ENCODE results near the gene THAP11. TPM values are rescaled to one million over a fixed set of nuclear protein-coding genes. Genes with fewer than 3 reads are reported as not detected.
A peak's percentile ranks its signal among the peaks of the same experiment; 100 is the strongest.

Gene THAP11
- total and polyA plus RNA-seq, 2 of the 13 experiments (the other 11 are each of a cell fraction or from before 2014, with no cell fraction given) = 44.2 to 53.4 TPM

DNA sequence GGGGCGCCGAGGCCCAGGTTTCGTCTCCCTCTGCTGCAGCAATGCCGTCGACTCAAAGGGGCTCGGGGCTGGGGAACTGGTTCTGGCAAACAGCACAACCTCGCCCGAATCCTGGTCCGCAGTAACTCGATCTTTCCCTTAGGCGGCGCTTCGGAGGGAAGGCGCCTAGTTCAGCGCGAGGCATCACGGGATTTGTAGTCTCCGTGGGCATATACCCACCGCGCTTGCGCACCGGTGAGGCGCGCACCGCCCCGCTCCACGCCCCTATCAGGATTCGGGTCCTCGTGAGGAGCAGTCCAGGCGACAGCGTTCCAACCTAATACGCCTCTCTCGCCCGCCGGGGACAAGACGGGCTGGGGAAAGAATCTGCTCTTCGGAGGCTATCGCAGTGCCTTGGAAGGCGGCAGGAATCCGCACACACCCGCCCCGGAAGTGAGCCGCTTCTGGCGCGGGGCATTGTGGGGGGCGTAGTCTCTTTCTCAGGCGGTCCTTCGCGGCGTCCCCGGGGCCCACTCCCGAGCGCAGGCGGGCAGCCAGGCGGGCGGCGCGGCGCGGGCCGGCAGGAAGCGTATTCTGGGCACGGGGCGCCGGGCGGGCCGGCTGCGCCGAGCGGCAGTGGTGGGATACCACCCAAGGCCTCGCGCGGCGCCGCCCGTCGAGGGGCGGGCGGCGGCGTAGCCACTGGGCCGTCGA, at the start of gene THAP11 (continued):
- peak; percentile 98 for TF ChIP-seq ZNF598 (CRISPR knock-in tag; IDR thresholded peaks at IDR 0.05; ENCODE audit: borderline replicate concordance)
- TF ChIP-seq KLF15 (CRISPR knock-in tag; IDR thresholded peaks at IDR 0.05; ENCODE audit: borderline replicate concordance) = no peak
- TF ChIP-seq, protein P1, sequence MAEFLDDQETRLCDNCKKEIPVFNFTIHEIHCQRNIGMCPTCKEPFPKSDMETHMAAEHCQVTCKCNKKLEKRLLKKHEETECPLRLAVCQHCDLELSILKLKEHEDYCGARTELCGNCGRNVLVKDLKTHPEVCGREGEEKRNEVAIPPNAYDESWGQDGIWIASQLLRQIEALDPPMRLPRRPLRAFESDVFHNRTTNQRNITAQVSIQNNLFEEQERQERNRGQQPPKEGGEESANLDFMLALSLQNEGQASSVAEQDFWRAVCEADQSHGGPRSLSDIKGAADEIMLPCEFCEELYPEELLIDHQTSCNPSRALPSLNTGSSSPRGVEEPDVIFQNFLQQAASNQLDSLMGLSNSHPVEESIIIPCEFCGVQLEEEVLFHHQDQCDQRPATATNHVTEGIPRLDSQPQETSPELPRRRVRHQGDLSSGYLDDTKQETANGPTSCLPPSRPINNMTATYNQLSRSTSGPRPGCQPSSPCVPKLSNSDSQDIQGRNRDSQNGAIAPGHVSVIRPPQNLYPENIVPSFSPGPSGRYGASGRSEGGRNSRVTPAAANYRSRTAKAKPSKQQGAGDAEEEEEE (CRISPR knock-in tag; IDR thresholded peaks at IDR 0.05; ENCODE audit: borderline replicate concordance) = no peak; the same call in 1 of the 2 replicates
- TF ChIP-seq PAWR (CRISPR knock-in tag; IDR thresholded peaks at IDR 0.05; ENCODE audit: borderline replicate concordance) = no peak
- peak; percentile 63; the same call in 1 of the 2 replicates for TF ChIP-seq ZBTB7B (CRISPR knock-in tag; IDR thresholded peaks at IDR 0.05)
- TF ChIP-seq HNRNPL (IDR thresholded peaks at IDR 0.05; ENCODE audit: low read depth, low read length) = no peak
- TF ChIP-seq CBX5 (CRISPR knock-in tag; IDR thresholded peaks at IDR 0.05; ENCODE audit: borderline replicate concordance) = peak; percentile 77; the same call in 1 of the 2 replicates
- TF ChIP-seq NPAS2 (CRISPR knock-in tag; IDR thresholded peaks at IDR 0.05; ENCODE audit: borderline replicate concordance) = peak; percentile 28; the same call in 1 of the 2 replicates
- TF ChIP-seq ZNF232 (CRISPR knock-in tag; IDR thresholded peaks at IDR 0.05; ENCODE audit: borderline replicate concordance) = no peak
- no peak for TF ChIP-seq ZNF20 (CRISPR knock-in tag; IDR thresholded peaks at IDR 0.05)
- TF ChIP-seq NFATC3 (CRISPR knock-in tag; IDR thresholded peaks at IDR 0.05) = no peak
- 0 out of 2 replicates have a peak, but pooled peaks have one; percentile 72 for TF ChIP-seq ZNF674 (CRISPR knock-in tag; IDR thresholded peaks at IDR 0.05; ENCODE audit: low read depth)
- TF ChIP-seq, protein P2, sequence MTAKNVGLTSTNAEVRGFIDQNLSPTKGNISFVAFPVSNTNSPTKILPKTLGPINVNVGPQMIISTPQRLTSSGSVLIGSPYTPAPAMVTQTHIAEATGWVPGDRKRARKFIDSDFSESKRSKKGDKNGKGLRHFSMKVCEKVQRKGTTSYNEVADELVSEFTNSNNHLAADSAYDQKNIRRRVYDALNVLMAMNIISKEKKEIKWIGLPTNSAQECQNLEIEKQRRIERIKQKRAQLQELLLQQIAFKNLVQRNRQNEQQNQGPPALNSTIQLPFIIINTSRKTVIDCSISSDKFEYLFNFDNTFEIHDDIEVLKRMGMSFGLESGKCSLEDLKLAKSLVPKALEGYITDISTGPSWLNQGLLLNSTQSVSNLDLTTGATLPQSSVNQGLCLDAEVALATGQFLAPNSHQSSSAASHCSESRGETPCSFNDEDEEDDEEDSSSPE (CRISPR knock-in tag; IDR thresholded peaks at IDR 0.05) = peak; percentile 95
- TF ChIP-seq, protein P3, sequence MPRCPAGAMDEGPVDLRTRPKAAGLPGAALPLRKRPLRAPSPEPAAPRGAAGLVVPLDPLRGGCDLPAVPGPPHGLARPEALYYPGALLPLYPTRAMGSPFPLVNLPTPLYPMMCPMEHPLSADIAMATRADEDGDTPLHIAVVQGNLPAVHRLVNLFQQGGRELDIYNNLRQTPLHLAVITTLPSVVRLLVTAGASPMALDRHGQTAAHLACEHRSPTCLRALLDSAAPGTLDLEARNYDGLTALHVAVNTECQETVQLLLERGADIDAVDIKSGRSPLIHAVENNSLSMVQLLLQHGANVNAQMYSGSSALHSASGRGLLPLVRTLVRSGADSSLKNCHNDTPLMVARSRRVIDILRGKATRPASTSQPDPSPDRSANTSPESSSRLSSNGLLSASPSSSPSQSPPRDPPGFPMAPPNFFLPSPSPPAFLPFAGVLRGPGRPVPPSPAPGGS (CRISPR knock-in tag; IDR thresholded peaks at IDR 0.05) = peak; percentile 56; the same call in 1 of the 2 replicates
- TF ChIP-seq, protein P4, sequence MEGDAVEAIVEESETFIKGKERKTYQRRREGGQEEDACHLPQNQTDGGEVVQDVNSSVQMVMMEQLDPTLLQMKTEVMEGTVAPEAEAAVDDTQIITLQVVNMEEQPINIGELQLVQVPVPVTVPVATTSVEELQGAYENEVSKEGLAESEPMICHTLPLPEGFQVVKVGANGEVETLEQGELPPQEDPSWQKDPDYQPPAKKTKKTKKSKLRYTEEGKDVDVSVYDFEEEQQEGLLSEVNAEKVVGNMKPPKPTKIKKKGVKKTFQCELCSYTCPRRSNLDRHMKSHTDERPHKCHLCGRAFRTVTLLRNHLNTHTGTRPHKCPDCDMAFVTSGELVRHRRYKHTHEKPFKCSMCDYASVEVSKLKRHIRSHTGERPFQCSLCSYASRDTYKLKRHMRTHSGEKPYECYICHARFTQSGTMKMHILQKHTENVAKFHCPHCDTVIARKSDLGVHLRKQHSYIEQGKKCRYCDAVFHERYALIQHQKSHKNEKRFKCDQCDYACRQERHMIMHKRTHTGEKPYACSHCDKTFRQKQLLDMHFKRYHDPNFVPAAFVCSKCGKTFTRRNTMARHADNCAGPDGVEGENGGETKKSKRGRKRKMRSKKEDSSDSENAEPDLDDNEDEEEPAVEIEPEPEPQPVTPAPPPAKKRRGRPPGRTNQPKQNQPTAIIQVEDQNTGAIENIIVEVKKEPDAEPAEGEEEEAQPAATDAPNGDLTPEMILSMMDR (CRISPR knock-in tag; IDR thresholded peaks at IDR 0.05) = peak; percentile 99
- peak; percentile 12; the same call in 1 of the 2 replicates for TF ChIP-seq ATF7-NPFF (CRISPR knock-in tag; IDR thresholded peaks at IDR 0.05; ENCODE audit: low read depth)
- TF ChIP-seq, protein P5, sequence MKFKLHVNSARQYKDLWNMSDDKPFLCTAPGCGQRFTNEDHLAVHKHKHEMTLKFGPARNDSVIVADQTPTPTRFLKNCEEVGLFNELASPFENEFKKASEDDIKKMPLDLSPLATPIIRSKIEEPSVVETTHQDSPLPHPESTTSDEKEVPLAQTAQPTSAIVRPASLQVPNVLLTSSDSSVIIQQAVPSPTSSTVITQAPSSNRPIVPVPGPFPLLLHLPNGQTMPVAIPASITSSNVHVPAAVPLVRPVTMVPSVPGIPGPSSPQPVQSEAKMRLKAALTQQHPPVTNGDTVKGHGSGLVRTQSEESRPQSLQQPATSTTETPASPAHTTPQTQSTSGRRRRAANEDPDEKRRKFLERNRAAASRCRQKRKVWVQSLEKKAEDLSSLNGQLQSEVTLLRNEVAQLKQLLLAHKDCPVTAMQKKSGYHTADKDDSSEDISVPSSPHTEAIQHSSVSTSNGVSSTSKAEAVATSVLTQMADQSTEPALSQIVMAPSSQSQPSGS (CRISPR knock-in tag; IDR thresholded peaks at IDR 0.05) = peak; percentile 70; the same call in 1 of the 2 replicates
- TF ChIP-seq, protein P6, sequence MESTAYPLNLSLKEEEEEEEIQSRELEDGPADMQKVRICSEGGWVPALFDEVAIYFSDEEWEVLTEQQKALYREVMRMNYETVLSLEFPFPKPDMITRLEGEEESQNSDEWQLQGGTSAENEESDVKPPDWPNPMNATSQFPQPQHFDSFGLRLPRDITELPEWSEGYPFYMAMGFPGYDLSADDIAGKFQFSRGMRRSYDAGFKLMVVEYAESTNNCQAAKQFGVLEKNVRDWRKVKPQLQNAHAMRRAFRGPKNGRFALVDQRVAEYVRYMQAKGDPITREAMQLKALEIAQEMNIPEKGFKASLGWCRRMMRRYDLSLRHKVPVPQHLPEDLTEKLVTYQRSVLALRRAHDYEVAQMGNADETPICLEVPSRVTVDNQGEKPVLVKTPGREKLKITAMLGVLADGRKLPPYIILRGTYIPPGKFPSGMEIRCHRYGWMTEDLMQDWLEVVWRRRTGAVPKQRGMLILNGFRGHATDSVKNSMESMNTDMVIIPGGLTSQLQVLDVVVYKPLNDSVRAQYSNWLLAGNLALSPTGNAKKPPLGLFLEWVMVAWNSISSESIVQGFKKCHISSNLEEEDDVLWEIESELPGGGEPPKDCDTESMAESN (CRISPR knock-in tag; conservative IDR thresholded peaks at IDR 0.05) = peak; percentile 49; the same call in 1 of the 2 replicates

Measured in HepG2 (cell line).